Keratinocyte (primary cell): ENCODE data around the gene PLXNA3.

Source experiments
- EZH2 ChIP-seq: IDR thresholded peaks from one replicate; pipeline ENCODE4 v1.6.1; 2012; ENCODE audit warnings: inconsistent platforms, mild to moderate bottlenecking, low read length, moderate library complexity
- TF ChIP-seq, protein P1 (sequence below), 3 experiments: IDR thresholded peaks in 1 of 3; conservative IDR thresholded peaks in 1 of 3; optimal IDR thresholded peaks in 1 of 3; 2 replicates in 2 of 3; 3 replicates in 1 of 3; pipeline versions ENCODE3 to v1.5.1; 2011; ENCODE audit warnings: low read length in 3 of 3, mild to moderate bottlenecking in 3 of 3, moderate library complexity in 2 of 3, control low read depth in 1 of 3, inconsistent platforms in 1 of 3; ENCODE audit not compliant: insufficient read depth in 2 of 3; ENCODE audit errors: extremely low read depth in 1 of 3

DNA sequence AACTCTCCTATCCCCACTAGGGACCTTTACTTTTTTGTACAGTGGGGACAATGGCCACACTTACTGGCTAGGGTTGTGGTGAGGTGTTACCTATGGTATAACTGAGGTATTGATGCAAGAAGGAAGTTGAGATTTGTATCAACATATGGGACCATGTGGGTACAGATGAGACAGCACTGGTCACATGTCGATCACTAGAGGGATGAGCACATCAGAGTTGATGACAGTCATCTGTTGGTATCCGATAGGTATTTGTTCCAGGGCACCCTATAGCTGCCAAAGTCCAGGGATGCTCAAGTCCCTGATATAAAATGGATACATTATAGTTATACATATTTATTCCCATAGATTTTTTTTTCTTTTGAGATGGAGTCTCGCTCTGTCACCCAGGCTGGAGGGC is 44.9 kb downstream of the PLXNA3 start:
- TF ChIP-seq, protein P1, sequence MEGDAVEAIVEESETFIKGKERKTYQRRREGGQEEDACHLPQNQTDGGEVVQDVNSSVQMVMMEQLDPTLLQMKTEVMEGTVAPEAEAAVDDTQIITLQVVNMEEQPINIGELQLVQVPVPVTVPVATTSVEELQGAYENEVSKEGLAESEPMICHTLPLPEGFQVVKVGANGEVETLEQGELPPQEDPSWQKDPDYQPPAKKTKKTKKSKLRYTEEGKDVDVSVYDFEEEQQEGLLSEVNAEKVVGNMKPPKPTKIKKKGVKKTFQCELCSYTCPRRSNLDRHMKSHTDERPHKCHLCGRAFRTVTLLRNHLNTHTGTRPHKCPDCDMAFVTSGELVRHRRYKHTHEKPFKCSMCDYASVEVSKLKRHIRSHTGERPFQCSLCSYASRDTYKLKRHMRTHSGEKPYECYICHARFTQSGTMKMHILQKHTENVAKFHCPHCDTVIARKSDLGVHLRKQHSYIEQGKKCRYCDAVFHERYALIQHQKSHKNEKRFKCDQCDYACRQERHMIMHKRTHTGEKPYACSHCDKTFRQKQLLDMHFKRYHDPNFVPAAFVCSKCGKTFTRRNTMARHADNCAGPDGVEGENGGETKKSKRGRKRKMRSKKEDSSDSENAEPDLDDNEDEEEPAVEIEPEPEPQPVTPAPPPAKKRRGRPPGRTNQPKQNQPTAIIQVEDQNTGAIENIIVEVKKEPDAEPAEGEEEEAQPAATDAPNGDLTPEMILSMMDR (optimal IDR thresholded peaks at IDR 0.05 in 1 of 3, IDR thresholded peaks at IDR 0.05 in 1 of 3, conservative IDR thresholded peaks at IDR 0.05 in 1 of 3; ENCODE audit: extremely low read depth in 1 of 3, insufficient read depth in 2 of 3, low read length in 3 of 3): no peak
- no peak for TF ChIP-seq EZH2
